BLaER1 (cell line): ENCODE results near the gene GRB10.
A peak's percentile ranks its signal among the peaks of the same experiment; 100 is the strongest.

Experiments used
- H3K27ac ChIP-seq: shearing (Covaris generic); formaldehyde crosslinking; 2 replicates; pipeline ENCODE4 v1.8.1; 2022
- H3K27me3 ChIP-seq: shearing (Covaris generic); formaldehyde crosslinking; 2 replicates; pipeline ENCODE4 v1.8.1; 2022
- H3K36me3 ChIP-seq: shearing (Covaris generic); formaldehyde crosslinking; 2 replicates; pipeline ENCODE4 v1.8.1; 2022
- H3K4me1 ChIP-seq: shearing (Covaris generic); formaldehyde crosslinking; 2 replicates; pipeline ENCODE4 v1.8.1; 2022
- H3K4me2 ChIP-seq: shearing (Covaris generic); formaldehyde crosslinking; 2 replicates; pipeline ENCODE4 v1.8.1; 2022
- H3K4me3 ChIP-seq: shearing (Covaris generic); formaldehyde crosslinking; 2 replicates; pipeline ENCODE4 v1.8.1; 2022
- H3K9ac ChIP-seq: shearing (Covaris generic); formaldehyde crosslinking; 2 replicates; pipeline ENCODE4 v1.8.1; 2022
- H3K9me3 ChIP-seq: shearing (Covaris generic); formaldehyde crosslinking; 2 replicates; pipeline ENCODE4 v1.8.1; 2022
- H4K20me1 ChIP-seq: shearing (Covaris generic); formaldehyde crosslinking; 2 replicates; pipeline ENCODE4 v1.8.1; 2022
- Cebpa-rat ChIP-seq: shearing (Covaris generic); IDR thresholded peaks from 2 replicates; pipeline ENCODE4 v1.8.1; 2022

The GRB10 gene

GRCh38 chr7:50706469-50706937, 76.2 kb downstream of the GRB10 start:
- Histone ChIP-seq H3K4me3 (no peak overlapping the region), H3K27me3 (no peaks in the 10 kb centered on the region), H3K4me1 (peaks cover 25% of the 10 kb centered on the region), H4K20me1 (peaks cover 86% of the 10 kb centered on the region), H3K9ac (no peak overlapping the region), H3K4me2 (no peak overlapping the region), H3K27ac (no peak overlapping the region), H3K36me3 (peaks cover 73% of the 10 kb centered on the region), H3K9me3 (no peaks in the 10 kb centered on the region)
- no peak for TF ChIP-seq Cebpa-rat

- Histone ChIP-seq H3K9ac (no peak overlapping the region), H4K20me1 (peaks cover 69% of the 10 kb centered on the region), H3K4me2 (no peak overlapping the region), H3K9me3 (no peaks in the 10 kb centered on the region), H3K36me3 (peaks cover 71% of the 10 kb centered on the region), H3K4me3 (no peak overlapping the region), H3K27me3 (no peaks in the 10 kb centered on the region), H3K27ac (no peak overlapping the region), H3K4me1 (peaks cover 9% of the 10 kb centered on the region; the same call in 1 of the 2 replicates)
- TF ChIP-seq Cebpa-rat: no peak
Measured at GRCh38 chr7:50704844-50705243, 77.9 kb downstream of the GRB10 start.

- no peaks in the 10 kb centered on the region for H3K27me3 ChIP-seq
- no peak for TF ChIP-seq Cebpa-rat
- no peak overlapping the region for H3K4me2 ChIP-seq
- peaks cover 58% of the 10 kb centered on the region for H4K20me1 ChIP-seq
- no peak overlapping the region for H3K27ac ChIP-seq
- H3K4me1 ChIP-seq: no peaks in the 10 kb centered on the region
- H3K9ac ChIP-seq: no peak overlapping the region
- no peak overlapping the region for H3K4me3 ChIP-seq
- H3K9me3 ChIP-seq: no peaks in the 10 kb centered on the region
- peaks cover 64% of the 10 kb centered on the region for H3K36me3 ChIP-seq
Measured at GRCh38 chr7:50703654-50704053, 79.0 kb downstream of the GRB10 start.

GRCh38 chr7:50699143-50699542, 83.6 kb downstream of the GRB10 start:
- peaks cover 13% of the 10 kb centered on the region; the same call in 1 of the 2 replicates for H3K4me1 ChIP-seq
- no peaks in the 10 kb centered on the region for H3K27me3 ChIP-seq
- H3K27ac ChIP-seq: no peak overlapping the region
- no peaks in the 10 kb centered on the region for H3K9me3 ChIP-seq
- H3K36me3 ChIP-seq: peaks cover 65% of the 10 kb centered on the region
- H3K4me2 ChIP-seq: no peak overlapping the region
- H3K9ac ChIP-seq: no peak overlapping the region
- no peak overlapping the region for H3K4me3 ChIP-seq
- H4K20me1 ChIP-seq: peaks cover 22% of the 10 kb centered on the region; the same call in 1 of the 2 replicates
- no peak for TF ChIP-seq Cebpa-rat

GRCh38 chr7:50697748-50698147, 84.9 kb downstream of the GRB10 start:
- H3K27me3 ChIP-seq: no peaks in the 10 kb centered on the region
- H3K9ac ChIP-seq: no peak overlapping the region
- H4K20me1 ChIP-seq: peaks cover 30% of the 10 kb centered on the region; the same call in 1 of the 2 replicates
- no peak overlapping the region for H3K4me3 ChIP-seq
- H3K9me3 ChIP-seq: no peaks in the 10 kb centered on the region
- H3K4me2 ChIP-seq: no peak overlapping the region
- peaks cover 61% of the 10 kb centered on the region for H3K36me3 ChIP-seq
- H3K27ac ChIP-seq: no peak overlapping the region
- peaks cover 14% of the 10 kb centered on the region; the same call in 1 of the 2 replicates for H3K4me1 ChIP-seq
- no peak for TF ChIP-seq Cebpa-rat

- Histone ChIP-seq H3K27ac (no peak overlapping the region), H3K9me3 (no peaks in the 10 kb centered on the region), H3K4me2 (no peak overlapping the region), H3K4me3 (no peak overlapping the region), H3K36me3 (peaks cover 57% of the 10 kb centered on the region), H3K4me1 (peaks cover 19% of the 10 kb centered on the region; the same call in 1 of the 2 replicates), H3K27me3 (no peaks in the 10 kb centered on the region), H4K20me1 (peaks cover 30% of the 10 kb centered on the region; the same call in 1 of the 2 replicates), H3K9ac (no peak overlapping the region)
- TF ChIP-seq Cebpa-rat: no peak; the same call in 1 of the 2 replicates
Measured at GRCh38 chr7:50696810-50697582, 85.7 kb downstream of the GRB10 start.

- peaks cover 27% of the 10 kb centered on the region; the same call in 1 of the 2 replicates for H4K20me1 ChIP-seq
- H3K27me3 ChIP-seq: no peaks in the 10 kb centered on the region
- no peak overlapping the region for H3K9ac ChIP-seq
- no peak overlapping the region for H3K27ac ChIP-seq
- H3K4me2 ChIP-seq: no peak overlapping the region
- H3K9me3 ChIP-seq: no peaks in the 10 kb centered on the region
- peaks cover 54% of the 10 kb centered on the region for H3K36me3 ChIP-seq
- TF ChIP-seq Cebpa-rat: no peak
- H3K4me3 ChIP-seq: no peak overlapping the region
- H3K4me1 ChIP-seq: peaks cover 19% of the 10 kb centered on the region; the same call in 1 of the 2 replicates
Measured at GRCh38 chr7:50695026-50695425, 87.7 kb downstream of the GRB10 start.

- Histone ChIP-seq H3K4me1 (peaks cover 27% of the 10 kb centered on the region), H4K20me1 (peaks cover 35% of the 10 kb centered on the region; the same call in 1 of the 2 replicates), H3K4me2 (no peak overlapping the region), H3K9me3 (no peaks in the 10 kb centered on the region), H3K27ac (no peak overlapping the region), H3K9ac (no peak overlapping the region), H3K4me3 (no peak overlapping the region), H3K36me3 (peaks cover 57% of the 10 kb centered on the region), H3K27me3 (no peaks in the 10 kb centered on the region)
- TF ChIP-seq Cebpa-rat: no peak
Measured at GRCh38 chr7:50693455-50694130, 89.1 kb downstream of the GRB10 start.

GRCh38 chr7:50690541-50691011, 92.1 kb downstream of the GRB10 start:
- no peak overlapping the region for H3K9ac ChIP-seq
- TF ChIP-seq Cebpa-rat: no peak
- no peaks in the 10 kb centered on the region for H3K27me3 ChIP-seq
- no peak overlapping the region for H3K4me3 ChIP-seq
- H3K27ac ChIP-seq: no peak overlapping the region
- H3K9me3 ChIP-seq: no peaks in the 10 kb centered on the region
- H3K4me2 ChIP-seq: no peak overlapping the region
- peaks cover 36% of the 10 kb centered on the region for H3K4me1 ChIP-seq
- H4K20me1 ChIP-seq: peaks cover 46% of the 10 kb centered on the region; the same call in 1 of the 2 replicates
- H3K36me3 ChIP-seq: peaks cover 66% of the 10 kb centered on the region

GRCh38 chr7:50688226-50688590, 94.5 kb downstream of the GRB10 start:
- Histone ChIP-seq H4K20me1 (peaks cover 37% of the 10 kb centered on the region; the same call in 1 of the 2 replicates), H3K9ac (no peak overlapping the region), H3K9me3 (peaks cover 1% of the 10 kb centered on the region; the same call in 1 of the 2 replicates), H3K27ac (peak overlapping the region; percentile 14; the same call in 1 of the 2 replicates), H3K4me1 (peaks cover 35% of the 10 kb centered on the region), H3K4me3 (no peak overlapping the region), H3K27me3 (no peaks in the 10 kb centered on the region), H3K4me2 (peak overlapping the region; percentile 27), H3K36me3 (peaks cover 53% of the 10 kb centered on the region)
- no peak for TF ChIP-seq Cebpa-rat
